ENCODE results near the gene PCSK6.
"Not testable (repeated sequence)": the region's sequence is repeated elsewhere in the genome, so short reads cannot be mapped to it uniquely, and the experiment has no call there.

The PCSK6 gene

GRCh38 chr15:101303408-101303807, 186.1 kb downstream of the PCSK6 start:
- DNase-seq: no peak

GRCh38 chr15:101296418-101297405, 192.8 kb downstream of the PCSK6 start:
- no peak for DNase-seq

- DNase-seq: peak; percentile 57
Observed at GRCh38 chr15:101295607-101296161, 193.8 kb downstream of the PCSK6 start.

- DNase-seq: peak; percentile 98
Observed at GRCh38 chr15:101294731-101295606, 194.5 kb downstream of the PCSK6 start, which contains the start of gene SNRPA1. TSS of gene SNRPA1 (minus strand) at chr15:101295248. CDS start at chr15:101295178, 70 bp downstream.

GRCh38 chr15:101293122-101293521, 196.4 kb downstream of the PCSK6 start:
- DNase-seq: peak; percentile 6

- DNase-seq: peak; percentile 69
Observed at GRCh38 chr15:101288905-101289513, 200.5 kb downstream of the PCSK6 start.

- not testable (repeated sequence) for DNase-seq
Observed at GRCh38 chr15:101287342-101287741, 202.2 kb downstream of the PCSK6 start.

- DNase-seq: no peak
Observed at GRCh38 chr15:101286471-101287114, 202.9 kb downstream of the PCSK6 start.

GRCh38 chr15:101283931-101284330, 205.6 kb downstream of the PCSK6 start:
- DNase-seq: no peak

GRCh38 chr15:101280007-101280406, 209.5 kb downstream of the PCSK6 start:
- DNase-seq: no peak

- no peak for DNase-seq
Observed at GRCh38 chr15:101277943-101278564, 211.5 kb downstream of the PCSK6 start.

GRCh38 chr15:101277038-101277822, 212.3 kb downstream of the PCSK6 start, which contains the start of gene SELENOS:
TSS of gene SELENOS (minus strand) at chr15:101277485. CDS start at chr15:101277417, 68 bp downstream.
- DNase-seq: peak; percentile 95

GRCh38 chr15:101276501-101277037, 212.9 kb downstream of the PCSK6 start:
- DNase-seq: peak; percentile 43

GRCh38 chr15:101275018-101275417, 214.5 kb downstream of the PCSK6 start:
- no peak for DNase-seq

- DNase-seq: no peak
Observed at GRCh38 chr15:101273534-101273933, 216.0 kb downstream of the PCSK6 start.

GRCh38 chr15:101272584-101272983, 216.9 kb downstream of the PCSK6 start:
- no peak for DNase-seq

GRCh38 chr15:101269479-101270223, 219.9 kb downstream of the PCSK6 start:
- no peak for DNase-seq

GRCh38 chr15:101267320-101268104, 222.0 kb downstream of the PCSK6 start:
- no peak for DNase-seq

- DNase-seq: no peak
Observed at GRCh38 chr15:101266787-101267186, 222.7 kb downstream of the PCSK6 start.

All from eye (tissue), 1 donor.